ENCODE measurements around the gene GSG1L. TPM values are rescaled to one million over a fixed set of nuclear protein-coding genes. Genes with fewer than 3 reads are reported as not detected.
A peak's percentile ranks its signal among the peaks of the same experiment; 100 is the strongest.

Gene GSG1L
- polyA plus RNA-seq, 4 donors: 0.52 to 0.92 (median 0.64) TPM

DNA sequence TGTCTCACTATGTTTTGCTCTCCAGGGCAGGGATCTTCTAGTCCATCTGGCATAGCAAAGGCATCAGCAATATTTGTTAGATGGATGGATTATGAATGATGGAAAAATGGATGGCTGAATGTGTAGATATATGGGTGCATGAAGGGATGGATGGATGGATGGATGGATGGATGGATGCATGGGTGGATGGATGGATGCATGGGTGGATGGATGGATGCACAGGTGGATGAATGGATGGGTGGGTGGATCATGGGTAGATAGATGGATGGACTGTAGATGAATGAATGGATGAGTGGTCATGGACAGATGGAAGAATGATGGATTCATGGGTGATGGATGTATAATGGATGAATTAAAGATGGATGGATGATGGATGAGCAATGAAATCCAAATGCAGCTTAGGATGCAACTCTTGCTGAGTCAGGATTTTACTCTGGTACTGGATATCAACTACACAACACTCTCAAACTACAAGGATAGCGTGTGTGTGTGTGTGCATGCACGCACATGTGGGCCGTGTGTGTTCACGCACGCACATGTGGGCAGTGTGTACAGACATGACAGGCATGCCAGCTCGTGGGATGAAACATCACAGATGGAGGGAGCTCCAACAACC lies 34.0 kb downstream of the GSG1L start:
- DNase-seq (ENCODE audit: low read depth in 4 of 4, low spot score in 2 of 4): no peak

DNA sequence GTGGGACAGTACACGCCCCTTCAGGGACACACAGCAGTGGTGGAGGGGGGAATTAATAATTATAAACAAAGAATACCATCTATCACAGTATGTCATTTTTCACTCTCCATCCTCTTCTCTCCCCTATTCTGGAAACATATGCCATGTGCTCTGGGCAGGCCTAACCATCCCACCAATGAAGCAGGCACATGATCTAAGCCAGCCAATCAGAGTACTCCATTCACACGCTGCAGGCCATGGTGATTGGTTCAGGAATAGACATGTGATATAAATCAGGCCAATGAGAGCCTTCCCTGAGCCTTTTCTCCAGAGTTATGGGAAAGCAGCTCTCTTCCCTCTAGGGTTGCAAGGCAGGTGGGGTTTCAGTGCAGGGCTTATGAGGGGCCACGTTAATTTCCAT lies 36.5 kb downstream of the GSG1L start:
- no peak for DNase-seq (ENCODE audit: low read depth in 4 of 4, low spot score in 2 of 4)

- no peak for DNase-seq (ENCODE audit: low read depth in 4 of 4, low spot score in 2 of 4)
Observed at GRCh38 chr16:28025631-28026030, 37.9 kb downstream of the GSG1L start.

- DNase-seq (ENCODE audit: low read depth in 4 of 4, low spot score in 2 of 4): no peak
Observed at GRCh38 chr16:28019218-28019617, 44.3 kb downstream of the GSG1L start.

DNA sequence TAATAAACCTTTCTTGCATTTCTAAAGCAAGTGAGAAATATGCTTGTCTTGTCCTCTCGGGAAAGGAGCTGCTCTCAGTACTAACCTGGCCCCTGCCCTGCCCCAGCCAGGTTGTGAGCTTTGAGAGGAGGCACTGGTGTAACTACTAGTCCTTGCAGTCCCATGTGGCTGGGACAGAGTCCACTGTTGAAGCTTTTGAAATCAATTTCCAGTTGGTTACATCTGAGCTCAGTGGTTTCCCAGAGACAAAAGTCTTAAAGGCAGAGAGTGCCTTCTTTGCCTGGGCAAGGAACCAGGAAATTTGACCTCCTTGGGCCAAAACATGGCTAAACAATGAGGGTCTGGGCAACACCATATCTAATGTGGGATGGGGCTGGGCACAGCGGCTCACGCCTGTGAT lies 48.7 kb downstream of the GSG1L start:
- DNase-seq (ENCODE audit: low read depth in 4 of 4, low spot score in 2 of 4): no peak

DNA sequence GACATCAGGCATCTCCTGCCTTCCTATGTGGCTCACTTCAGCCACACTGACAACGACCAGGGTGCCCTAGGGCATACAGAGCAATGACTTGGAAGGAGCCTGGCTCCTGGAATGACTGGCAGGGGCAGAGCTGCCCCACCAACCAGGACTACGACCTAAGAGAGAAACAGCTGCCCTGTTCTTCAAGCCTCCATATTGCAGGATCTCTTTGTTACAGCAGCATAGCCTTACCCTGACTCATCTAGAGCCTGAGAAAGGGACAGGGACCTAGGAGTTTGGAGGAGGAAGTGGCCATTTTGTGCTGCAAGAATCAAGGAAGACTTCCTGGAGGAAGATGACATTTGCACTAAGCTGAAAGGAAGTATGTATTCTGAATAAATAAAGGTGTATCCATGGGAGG lies 49.6 kb downstream of the GSG1L start:
- no peak for DNase-seq (ENCODE audit: low read depth in 4 of 4, low spot score in 2 of 4)

GRCh38 chr16:28013392-28013791 lies 50.1 kb downstream of the GSG1L start:
- DNase-seq (ENCODE audit: low read depth in 4 of 4, low spot score in 2 of 4): no peak

DNA sequence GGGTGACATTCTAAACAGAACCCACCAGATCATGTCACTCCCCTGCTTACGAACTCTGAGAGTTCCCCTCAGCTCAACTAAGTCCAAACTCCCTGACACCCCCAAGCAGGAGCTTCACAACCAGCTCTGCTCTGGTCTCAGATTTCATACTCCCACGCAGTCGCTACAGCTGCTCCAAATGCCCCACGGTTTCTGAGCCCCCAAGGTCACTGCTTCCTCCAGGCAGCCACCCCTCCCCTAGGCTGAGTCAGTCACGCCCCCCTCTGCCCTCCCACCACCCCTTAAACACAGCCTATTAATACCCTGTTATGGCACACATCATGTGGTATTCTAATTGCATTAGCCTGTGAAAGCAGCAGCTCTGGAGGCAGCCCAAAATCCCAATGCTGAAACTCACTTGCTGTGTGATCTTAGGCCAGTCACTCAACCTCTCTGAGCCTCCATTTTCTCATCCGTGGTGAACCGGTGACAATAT lies 51.5 kb downstream of the GSG1L start:
- peak; percentile 68 to 82 (median 78) for DNase-seq (ENCODE audit: low read depth in 4 of 4, low spot score in 2 of 4)

DNA sequence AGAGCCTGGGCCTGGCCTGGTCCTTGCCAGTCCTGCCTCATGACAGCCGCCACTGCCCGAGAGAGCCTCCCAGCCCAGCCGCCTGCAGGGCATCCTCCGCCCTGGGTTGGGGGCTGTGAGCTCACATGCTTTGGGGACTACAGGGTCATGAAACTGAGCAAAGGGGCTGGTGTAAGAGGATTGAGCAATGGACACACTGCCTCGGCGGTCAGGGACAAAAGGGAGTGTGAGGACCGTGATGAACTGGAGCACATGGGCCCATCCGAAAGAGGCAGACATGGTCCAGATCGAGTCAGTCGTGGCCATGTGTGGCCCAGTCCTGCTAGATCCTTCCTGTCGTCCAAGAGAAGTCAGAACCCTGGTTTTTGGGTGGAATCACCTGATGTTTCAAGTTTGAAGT lies 52.3 kb downstream of the GSG1L start:
- DNase-seq (ENCODE audit: low read depth in 4 of 4, low spot score in 2 of 4): no peak

DNA sequence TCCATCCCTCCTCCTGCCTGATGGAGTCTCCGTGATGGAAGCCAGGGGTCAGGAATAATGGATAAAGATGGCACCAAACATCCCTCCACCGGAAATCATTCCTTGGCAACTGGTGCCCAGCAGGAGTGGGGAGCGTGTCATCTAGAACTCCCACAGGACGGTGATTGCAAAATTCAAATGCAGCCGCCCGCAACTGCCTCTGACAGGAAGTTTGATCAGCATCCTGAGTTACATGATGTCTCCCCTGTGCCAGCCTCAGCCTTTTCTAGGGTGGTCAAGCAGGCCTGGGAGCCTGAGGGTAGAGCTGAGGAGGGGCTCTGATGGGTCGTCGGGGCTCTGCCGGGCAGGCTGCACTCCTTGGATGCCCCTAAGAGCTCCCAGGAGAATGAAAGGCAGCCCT lies 52.8 kb downstream of the GSG1L start:
- no peak for DNase-seq (ENCODE audit: low read depth in 4 of 4, low spot score in 2 of 4)

DNA sequence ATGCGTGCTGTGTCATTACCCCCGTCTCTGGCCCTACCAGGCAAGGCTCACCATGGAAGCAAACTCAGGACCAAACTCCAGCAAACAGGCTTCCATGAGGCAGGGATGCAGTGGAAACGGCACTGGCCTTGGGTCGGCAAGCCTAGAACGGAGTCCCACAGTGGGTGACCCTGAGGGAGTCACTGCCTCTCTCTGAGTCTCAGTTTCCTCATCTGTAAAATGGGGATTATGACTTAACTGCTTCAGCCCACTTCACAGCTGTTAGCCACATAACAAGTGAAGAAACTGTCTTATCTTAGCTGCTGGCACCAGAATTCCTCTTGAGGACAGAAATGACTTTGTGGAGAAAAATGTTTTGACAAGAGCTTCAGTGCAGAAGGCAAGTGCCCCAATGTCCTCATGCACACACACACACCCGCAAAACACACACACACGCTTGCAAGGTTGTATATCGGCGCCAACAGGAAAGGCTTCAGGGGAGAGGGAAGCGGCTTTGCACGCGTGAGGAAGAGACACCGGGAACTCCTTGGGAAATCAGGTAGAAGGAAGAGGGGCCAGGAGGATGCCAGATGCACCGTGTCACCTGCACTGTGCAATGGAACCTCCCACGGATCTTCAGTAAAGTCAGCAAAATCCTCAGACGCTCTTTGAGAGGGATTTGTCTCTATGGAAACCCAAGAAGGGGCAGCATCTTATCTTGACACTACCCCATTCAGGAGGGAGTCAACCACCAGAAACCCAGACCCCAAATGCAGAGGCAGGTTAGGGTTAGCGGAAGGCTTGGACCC lies 53.7 kb downstream of the GSG1L start:
- no peak for DNase-seq (ENCODE audit: low read depth in 4 of 4, low spot score in 2 of 4)

DNA sequence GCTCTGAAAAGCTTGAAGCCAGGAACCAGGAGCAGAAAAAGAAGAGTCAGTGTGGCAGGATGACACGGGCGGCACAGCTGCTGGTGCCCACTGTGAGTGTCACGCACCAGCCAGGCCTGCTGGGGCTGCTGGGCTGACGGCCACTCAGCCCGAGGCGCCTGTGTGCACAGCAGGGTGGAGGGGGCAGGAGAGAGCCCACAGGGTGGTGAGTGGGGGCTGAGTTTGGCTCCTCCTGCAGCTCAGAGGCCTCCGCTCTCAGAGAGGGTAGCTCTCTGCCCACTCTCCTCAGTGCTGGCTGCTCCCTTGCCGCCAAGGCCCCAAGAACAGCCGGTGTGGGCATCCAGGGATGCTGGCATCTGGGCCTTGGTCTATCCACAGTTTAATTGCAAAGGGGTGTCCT lies 59.6 kb downstream of the GSG1L start:
- no peak for DNase-seq (ENCODE audit: low read depth in 4 of 4, low spot score in 2 of 4)

GRCh38 chr16:28003021-28003865 lies 60.3 kb downstream of the GSG1L start:
- DNase-seq (ENCODE audit: low read depth in 4 of 4, low spot score in 2 of 4): no peak

GRCh38 chr16:28001642-28002041 lies 61.9 kb downstream of the GSG1L start:
- DNase-seq (ENCODE audit: low read depth in 4 of 4, low spot score in 2 of 4): no peak

- no peak for DNase-seq (ENCODE audit: low read depth in 4 of 4, low spot score in 2 of 4)
Observed at GRCh38 chr16:28001184-28001583, 62.3 kb downstream of the GSG1L start.

GRCh38 chr16:28000314-28001169 lies 63.0 kb downstream of the GSG1L start:
- DNase-seq (ENCODE audit: low read depth in 4 of 4, low spot score in 2 of 4): no peak

DNA sequence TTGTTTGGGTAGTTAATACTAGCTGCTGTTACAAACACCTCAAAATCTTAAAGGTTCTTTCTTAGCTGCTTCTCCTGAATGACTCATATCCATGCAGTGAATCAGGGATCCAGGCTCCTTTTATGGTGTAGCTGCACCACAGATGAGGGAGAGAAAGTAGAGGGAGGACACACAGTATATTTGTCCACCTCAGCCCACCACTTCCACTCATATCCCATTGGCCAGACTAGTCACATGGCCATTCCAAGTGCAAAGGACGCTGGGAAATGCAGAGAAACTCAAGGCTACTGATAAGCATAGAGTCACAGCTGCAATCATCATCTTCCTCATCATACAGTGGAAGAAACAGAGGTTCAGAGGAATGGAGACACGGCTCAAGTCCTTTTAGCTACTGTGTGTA lies 63.8 kb downstream of the GSG1L start:
- DNase-seq (ENCODE audit: low read depth in 4 of 4, low spot score in 2 of 4): no peak

DNA sequence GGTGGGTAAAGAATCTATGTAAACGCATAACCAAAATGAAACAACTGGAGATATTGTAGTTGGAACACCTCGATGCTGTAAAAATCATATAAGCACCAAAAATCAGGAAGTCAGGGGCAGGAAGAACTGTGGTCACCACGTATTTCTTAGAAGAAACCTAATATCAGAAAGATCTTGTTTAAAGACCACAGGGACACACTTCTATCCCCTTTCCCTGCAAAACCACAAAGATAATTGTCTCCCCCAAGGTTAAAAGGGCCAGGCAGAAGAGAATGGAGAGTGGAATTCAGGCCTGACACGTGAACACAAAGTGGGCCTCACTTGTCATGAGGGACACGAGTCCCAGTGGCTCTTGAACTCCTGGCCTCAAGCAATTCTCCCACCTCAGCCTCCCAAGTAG lies 68.1 kb downstream of the GSG1L start:
- no peak for DNase-seq (ENCODE audit: low read depth in 4 of 4, low spot score in 2 of 4)

DNA sequence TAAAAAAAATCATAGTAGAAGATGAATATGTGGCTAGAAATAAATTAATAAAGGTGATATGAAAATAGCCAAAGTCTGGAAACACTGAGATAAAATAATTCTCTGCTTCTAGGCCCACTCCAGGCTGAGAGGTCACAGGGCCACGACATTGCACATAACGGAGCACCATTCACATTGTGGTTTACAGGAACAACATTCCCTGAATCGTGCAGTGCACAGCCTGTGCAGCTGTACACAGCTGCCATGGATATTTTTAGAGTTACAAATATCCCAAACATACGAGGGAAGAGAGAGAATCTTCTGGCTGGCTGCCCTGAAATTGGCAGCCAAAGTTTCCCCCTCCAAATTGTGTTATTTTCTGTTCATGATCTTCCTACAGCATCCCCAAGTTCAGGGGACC lies 68.8 kb downstream of the GSG1L start:
- DNase-seq (ENCODE audit: low read depth in 4 of 4, low spot score in 2 of 4): no peak

GRCh38 chr16:27993587-27993986 lies 69.9 kb downstream of the GSG1L start:
- no peak for DNase-seq (ENCODE audit: low read depth in 4 of 4, low spot score in 2 of 4)

All from left renal cortex interstitium (tissue), 4 donors.